ENCODE results near the gene FLNA.
A peak's percentile ranks its signal among the peaks of the same experiment; 100 is the strongest.
"Not testable (repeated sequence)": the region's sequence is repeated elsewhere in the genome, so short reads cannot be mapped to it uniquely, and the experiment has no call there.

FLNA gene
- 2,462 to 3,348 reads per million in 2 donors for total RNA-seq

- DNase-seq = peak in 1 of 5 experiments; percentile 27
These were observed at the start of gene FLNA for GRCh38 chrX:154374313-154375155. FLNA (minus strand) TSS chrX:154374634; CDS start chrX:154371245, 3,389 bp downstream.

- no peak for DNase-seq
These were observed 45.9 kb upstream of the FLNA start for GRCh38 chrX:154420402-154420756.

DNA sequence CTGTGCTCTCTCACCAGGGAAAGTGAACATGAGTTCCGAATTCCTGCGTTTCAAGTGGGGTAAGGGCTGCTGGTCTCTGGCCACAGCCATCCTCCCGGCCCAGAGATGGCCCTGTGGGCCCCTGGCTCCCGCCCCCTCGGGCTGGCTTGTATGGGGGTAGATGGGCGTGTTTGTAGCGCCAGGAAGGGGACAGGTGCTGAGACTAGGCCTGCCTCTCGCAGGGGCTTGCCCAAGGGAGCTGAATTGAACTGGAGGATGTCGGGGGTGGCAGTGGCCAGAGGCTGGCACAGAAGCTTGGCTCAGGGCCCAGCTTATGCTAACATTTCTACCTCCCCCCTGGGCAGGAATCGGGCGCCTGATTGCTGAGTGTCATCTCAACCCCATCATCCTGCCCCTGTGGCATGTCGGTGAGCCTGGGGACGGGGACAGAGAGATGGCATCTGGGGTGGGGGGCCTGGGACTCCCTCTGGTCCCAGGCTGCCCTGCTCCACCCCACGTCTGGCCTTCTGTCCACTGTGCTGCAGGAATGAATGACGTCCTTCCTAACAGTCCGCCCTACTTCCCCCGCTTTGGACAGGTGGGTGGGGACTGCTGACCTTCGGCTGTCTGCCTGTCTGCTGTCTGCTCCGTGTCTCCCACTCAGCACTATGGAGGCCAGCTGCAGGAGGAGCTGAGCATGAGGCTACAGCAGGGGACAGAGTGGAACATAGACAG is 45.4 kb upstream of the FLNA start:
- no peak for DNase-seq

DNA sequence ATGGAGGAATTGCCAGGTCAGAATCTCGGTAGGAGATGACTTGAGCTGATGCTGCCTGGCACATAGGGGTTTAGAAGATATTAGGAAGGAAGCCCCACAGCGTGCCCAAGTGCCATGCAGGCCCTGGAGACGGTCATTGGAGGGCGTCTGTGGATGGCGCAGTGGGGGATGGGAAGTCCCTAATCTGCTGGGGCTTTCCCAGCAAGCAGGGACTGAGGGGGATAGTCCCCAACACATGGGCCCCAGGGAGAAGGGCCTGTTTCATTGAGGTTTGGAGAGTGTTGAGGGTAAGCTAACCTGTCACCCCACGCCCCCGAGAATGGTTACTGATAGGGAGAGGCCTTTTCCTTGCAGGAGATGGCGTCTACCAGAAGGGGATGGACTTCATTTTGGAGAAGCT is 44.8 kb upstream of the FLNA start:
- DNase-seq = no peak

DNA sequence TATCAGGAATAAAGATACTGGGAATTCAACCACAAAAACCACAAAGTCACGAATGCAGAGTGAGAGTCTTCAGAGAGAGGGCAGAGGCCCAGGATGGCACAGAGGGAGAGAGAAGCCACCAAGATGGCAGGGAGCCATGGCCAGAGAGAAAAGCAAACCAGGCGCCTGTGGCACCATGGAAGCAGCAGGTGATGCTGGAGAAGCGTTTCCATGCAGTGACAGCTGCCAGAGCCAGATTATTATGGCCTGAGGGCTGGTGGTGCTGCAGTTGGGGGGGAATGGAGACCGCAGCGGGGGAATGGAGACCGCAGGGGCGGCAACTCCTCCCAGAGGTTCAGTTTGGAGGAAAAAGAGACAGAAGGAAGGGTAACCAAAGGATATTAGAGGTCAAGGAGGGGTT is 42.7 kb upstream of the FLNA start:
- DNase-seq = no peak

DNA sequence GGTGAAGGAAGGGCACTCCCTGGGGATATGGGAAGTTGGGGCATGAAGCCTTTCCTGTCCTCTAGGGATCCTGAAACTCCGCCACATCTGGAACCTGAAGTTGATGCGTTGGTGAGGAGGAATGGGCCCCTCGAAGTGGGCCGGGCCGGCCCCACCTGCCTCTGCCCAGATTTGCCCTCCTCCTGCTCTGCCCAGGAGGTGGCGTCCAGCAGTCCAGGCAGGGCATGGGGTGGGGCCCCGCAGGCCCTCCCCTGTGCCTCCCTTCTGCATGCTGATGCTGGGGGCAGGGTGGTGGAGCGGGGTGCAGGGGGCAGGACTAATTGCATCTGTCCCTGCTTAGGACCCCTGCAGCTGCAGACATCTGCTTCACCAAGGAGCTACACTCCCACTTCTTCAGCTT is 38.7 kb upstream of the FLNA start:
- DNase-seq = no peak

GRCh38 chrX:154412468-154412867 is 38.0 kb upstream of the FLNA start:
- DNase-seq = peak in 2 of 5 experiments; percentile 32 to 72

DNA sequence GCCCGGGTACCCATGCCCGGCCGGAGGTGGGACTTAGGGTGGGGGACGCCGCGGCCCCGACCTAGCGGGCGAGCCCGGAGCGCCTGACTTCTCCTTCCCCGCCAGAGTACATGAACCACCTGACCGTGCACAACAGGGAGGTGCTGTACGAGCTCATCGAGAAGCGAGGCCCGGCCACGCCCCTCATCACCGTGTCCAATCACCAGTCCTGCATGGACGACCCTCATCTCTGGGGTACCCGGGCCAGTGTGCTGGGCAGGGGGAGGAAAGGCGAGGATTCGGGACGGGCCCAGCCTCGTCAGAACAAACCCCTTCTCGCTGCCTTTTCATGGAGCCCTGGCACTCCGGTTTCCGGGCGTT is 37.5 kb upstream of the FLNA start:
- peak in 4 of 5 experiments; percentile 22 to 78 (median 40) for DNase-seq

- no peak for DNase-seq
These were observed 34.9 kb upstream of the FLNA start, which contains the start of gene DNASE1L1 for GRCh38 chrX:154409222-154409871. DNASE1L1 (minus strand) TSS chrX:154409254; CDS start chrX:154405568, 3,686 bp downstream.

DNA sequence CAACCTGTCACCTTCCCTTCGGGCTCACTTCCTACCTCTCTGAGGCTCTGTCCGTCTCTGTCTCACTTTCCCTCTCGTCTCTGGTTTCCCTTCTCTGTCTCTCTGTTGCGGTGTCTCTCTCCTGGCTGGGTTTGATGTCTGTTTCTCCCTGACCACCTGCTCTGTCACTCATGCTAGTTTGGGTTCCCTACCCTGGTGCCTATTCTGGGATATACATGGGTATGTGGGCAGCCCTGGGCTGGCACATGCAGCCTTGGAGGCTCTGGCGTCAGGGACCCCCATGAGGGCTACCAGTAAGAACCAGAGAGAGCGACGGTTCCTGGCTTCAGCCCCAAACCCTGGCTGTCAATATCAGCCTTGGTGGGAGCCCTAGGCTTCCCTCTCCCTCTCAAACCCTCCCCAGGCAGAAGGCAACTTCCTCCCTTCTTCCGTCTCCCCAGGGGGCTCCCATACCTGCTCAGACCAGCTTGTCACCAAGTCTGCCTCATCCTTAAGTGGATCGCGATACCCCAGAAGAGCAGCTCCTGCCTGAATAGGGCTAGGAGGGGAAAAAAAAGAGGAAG is 34.3 kb upstream of the FLNA start:
- DNase-seq = no peak

GRCh38 chrX:154404625-154405192 is 30.3 kb upstream of the FLNA start:
- no peak for DNase-seq

DNA sequence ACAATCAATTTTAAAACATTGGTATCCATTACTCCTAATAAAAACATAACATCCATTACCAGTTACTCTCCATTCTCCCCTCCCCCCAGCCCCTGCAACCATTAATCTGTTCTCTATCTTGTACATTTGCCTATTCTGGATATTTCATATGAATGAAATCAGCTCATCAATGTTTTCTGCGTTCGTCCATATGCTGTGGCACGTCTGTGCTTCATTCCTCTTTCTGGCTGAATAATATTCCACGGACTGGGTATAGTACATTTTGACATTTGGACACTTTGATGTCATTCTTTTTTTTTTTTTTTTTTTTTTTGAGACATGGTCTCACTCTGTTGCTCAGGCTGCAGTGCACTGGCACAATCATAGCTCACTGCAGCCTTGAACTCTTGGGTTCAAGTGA is 29.4 kb upstream of the FLNA start:
- DNase-seq = no peak

DNA sequence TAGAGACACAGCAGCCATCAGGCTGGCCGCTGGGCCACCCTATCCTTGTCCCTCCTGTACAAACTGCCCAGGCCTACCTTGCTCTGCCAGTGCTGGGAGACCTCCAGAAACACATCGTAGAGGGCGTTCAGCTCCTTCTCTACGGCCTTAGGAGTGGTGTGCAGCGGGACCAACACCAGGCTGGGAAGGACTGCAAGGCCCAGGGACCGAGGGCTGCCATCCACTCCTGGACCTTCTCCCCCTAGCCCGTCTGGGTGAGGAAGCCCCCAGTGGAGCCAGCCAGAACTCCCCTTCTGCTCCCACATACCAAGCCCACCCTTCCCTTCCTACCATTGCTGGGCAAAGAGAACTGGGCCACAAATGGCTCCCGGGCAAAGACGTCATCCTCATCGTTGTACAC is 28.8 kb upstream of the FLNA start:
- no peak for DNase-seq

DNA sequence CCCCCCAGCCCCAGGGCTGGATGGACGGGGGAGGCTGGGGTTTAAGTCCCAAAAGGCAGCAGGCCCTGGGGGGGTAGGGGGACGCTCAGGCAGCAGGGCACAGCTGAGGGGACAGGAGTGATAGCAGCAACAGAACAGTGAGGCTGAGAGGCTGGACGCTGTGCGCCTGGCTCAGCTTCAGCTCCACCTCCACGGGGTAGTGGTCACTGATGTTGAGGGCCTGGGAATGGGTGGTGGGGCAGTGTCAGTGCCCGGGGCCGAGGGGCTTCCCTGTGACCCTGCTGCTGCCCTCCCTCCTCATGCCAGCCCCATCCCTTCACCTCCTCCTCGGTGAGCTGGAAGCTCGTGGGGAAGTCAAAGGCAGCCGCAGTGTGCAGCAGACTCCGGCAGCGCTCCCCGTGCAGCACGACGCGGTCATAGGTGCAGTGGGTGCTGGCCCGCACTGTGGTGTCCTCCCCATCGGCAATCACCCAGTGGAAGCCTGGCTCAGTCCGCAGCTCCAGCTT is 28.2 kb upstream of the FLNA start:
- no peak for DNase-seq

- no peak for DNase-seq
These were observed 27.6 kb upstream of the FLNA start for GRCh38 chrX:154401918-154402621.

GRCh38 chrX:154401045-154401799 is 26.8 kb upstream of the FLNA start:
- DNase-seq = peak in 2 of 5 experiments; percentile 10 to 18

DNA sequence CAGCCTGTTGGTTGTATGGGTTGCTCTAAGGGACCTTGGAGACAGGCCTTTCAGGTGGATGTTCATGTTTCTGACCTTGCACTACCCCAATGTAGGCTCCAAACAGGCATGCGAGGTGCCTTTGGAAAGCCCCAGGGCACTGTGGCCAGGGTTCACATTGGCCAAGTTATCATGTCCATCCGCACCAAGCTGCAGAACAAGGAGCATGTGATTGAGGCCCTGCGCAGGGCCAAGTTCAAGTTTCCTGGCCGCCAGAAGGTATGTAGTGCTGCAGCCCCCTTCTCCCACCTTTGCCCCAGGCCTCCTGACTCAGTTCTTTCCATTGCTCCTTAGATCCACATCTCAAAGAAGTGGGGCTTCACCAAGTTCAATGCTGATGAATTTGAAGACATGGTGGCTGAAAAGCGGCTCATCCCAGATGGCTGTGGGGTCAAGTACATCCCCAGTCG is 26.0 kb upstream of the FLNA start:
- not testable (repeated sequence) for DNase-seq

DNA sequence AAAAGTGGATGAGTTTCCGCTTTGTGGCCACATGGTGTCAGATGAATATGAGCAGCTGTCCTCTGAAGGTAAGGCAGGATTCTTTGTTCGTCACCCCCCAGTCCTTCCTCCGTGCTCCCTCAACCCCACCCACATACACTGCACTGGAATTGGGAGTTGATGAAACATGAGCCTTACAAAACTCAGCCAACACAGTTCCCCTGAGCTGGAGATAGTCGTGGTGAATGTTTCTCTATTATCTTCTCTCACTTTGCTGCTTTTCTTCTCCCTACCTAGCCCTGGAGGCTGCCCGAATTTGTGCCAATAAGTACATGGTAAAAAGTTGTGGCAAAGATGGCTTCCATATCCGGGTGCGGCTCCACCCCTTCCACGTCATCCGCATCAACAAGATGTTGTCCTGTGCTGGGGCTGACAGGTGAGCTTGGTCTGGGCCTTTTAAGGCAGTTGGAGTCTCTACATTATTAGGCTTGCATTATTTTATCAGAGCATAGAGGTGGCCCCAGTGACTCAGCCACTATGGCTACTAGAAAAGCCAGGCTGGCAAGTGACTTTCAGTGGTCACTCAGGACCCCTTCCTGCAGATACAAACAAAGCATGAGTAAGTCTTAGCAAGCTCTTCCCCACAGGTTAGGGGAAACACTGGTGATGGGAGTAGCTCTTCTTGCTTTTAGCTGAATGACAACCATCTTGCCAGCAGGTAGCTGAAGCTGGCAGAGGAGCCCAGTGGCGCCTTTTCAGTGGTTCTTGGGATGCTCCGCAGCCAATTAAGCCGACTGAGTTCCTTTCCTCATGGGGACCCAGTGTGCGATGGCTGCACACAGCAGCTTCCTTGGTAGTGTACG is 25.3 kb upstream of the FLNA start:
- peak in 4 of 5 experiments; percentile 7 to 53 (median 24) for DNase-seq

DNA sequence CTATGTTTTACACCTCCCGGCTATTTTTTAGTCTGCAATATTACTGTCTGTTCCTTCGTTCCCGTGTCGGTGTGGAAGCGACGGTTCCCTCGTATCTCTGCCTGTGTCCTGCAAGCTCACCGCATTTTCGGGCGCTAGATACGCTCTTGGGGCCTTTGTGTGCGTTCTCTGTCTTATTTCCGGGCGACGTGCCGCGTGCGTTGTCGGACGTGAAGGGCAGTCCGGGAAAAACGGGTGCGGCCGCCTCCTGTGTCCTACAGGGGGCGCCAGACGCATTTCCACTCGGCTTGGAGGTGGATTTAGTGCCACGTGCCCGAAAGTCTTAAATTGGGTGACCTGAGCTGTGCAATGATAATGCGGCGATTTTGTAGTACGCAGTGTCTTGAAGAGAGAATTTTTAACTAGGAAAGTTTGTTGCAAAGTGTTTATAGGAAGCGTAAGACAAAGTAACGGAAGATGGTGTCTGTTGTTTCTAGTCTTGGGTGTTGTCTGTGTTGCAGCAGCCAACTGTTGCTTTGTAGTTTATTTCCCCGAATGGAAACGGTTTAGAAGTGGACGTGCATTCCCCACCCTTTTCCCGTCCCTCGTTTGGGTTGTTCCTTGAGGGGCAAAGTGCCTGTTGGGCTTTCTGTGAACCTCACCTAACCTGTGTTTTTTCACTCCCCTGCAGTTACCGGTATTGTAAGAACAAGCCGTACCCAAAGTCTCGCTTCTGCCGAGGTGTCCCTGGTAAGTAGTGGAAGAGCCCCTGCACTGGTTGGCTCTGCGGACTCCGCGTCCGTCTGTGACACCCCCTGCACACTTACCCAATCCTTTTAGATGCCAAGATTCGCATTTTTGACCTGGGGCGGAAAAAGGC is 24.5 kb upstream of the FLNA start:
- peak; percentile 46 to 91 (median 68) for DNase-seq

Measured in T-helper 2 cell (primary cell).